Stimulated activated CD8-positive, alpha-beta memory T cell treated with anti-CD3 and anti-CD28 coated beads, Interleukin-2, amount 100 ng/mL, for 1 hour (primary cell): ENCODE data around the gene SLC35F3.
A peak's percentile ranks its signal among the peaks of the same experiment; 100 is the strongest.

Source experiments
- DNase-seq, 2 donors: peaks; one replicate each; pipeline ENCODE4 v3.0.0-alpha.2; 2020; ENCODE audit warnings: low read depth in 2 of 2

The SLC35F3 gene

DNA sequence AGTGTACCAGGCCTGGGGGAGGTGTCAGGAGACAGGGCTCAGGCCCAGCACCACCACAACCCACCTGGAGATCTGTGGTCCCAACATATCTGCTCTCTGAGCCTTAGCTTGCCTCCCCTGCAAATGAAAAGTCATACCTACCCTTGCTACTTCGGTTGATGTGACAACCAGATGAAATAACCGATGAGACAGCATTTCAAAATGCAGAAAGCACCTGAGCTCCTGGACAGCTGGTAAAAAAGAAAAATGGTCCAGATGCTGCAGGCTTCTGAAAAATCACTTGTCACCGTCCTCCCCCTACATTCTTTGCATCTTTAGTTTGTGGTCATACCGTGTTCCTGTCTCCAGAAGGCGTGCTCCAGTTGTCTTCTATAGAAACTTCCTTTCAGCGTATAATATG lies 416.8 kb downstream of the SLC35F3 start:
- no peak for DNase-seq

DNA sequence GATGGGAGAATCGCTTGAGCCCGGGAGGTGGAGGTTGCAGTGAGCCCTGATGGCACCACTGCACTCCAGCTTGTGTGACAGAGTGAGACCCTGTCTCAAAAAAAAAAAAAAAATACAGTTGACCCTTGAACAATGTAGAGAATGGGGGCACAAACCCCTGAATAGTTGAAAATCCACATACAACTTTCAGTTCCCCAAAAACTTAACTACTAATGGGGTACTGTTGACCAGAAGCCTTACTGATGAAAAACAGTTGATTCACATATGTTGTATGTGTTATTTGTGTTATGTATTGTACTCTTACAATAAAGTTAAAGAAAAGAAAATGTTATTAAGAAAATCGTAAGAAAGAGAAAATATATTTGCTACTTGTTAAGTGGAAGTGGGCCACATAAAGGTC lies 417.6 kb downstream of the SLC35F3 start:
- no peak for DNase-seq

DNA sequence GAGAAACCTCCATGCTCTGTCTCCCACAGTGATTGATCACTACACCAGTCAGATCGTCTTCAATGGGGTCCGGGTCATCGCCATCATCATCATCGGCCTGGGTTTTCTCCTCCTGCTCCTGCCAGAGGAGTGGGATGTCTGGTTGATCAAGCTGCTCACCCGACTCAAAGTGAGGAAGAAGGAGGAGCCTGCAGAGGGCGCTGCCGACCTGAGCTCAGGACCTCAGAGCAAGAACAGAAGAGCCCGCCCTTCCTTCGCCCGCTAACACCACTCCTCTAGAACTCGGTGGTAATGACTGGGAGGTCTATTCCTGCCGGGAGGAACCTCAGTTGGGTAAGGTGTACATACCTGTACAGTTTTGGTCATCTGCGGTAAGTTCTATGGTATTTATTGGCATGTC lies 418.5 kb downstream of the SLC35F3 start:
- DNase-seq: no peak

DNA sequence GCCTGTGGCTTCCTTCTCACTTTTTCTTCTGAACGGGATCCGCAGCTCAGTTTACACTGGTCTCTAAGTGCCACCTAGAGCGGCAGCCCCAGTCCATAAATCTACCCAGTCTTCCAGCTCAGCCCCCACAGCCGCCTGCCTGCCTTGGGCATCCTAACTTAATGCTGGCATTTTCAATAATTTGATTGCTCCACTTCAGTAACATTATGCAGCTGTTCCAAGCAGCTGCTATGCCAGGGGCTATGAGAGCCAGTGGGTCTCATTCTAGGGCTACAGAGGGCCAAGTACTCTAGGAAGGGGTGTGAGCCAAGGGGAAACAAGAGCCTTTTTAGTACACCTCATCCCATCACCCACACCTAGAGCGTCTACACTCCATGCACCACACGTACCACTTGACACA lies 420.3 kb downstream of the SLC35F3 start:
- DNase-seq: no peak

DNA sequence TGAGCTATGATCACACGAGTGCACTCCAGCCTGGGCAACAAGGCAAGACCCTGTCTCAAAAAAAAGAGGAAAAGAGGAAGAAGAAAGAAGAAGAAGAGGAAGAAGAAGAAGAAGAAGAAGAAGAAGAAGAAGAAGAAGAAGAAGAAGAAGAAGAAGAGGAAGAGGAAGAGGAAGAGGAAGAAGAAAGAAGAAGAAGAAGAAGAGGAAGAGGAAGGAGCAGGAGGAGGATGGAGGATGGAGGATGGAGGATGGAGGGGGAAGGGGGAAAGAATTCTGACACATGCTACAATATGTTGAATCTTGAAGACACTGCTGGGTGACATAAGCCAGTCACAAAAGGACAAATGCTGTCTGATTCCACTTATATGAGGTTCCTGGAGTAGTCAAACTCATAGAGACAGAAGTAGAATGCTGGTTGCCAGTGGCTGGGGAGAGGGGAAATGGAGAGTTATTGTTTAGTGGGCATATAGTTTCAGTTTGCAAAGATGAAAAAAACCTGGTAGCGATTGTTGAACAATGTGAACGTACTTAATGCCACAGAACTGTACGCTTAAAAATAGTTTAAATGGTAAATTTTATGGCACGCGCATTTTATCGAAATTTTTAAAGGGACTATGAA lies 421.5 kb downstream of the SLC35F3 start:
- no peak for DNase-seq

DNA sequence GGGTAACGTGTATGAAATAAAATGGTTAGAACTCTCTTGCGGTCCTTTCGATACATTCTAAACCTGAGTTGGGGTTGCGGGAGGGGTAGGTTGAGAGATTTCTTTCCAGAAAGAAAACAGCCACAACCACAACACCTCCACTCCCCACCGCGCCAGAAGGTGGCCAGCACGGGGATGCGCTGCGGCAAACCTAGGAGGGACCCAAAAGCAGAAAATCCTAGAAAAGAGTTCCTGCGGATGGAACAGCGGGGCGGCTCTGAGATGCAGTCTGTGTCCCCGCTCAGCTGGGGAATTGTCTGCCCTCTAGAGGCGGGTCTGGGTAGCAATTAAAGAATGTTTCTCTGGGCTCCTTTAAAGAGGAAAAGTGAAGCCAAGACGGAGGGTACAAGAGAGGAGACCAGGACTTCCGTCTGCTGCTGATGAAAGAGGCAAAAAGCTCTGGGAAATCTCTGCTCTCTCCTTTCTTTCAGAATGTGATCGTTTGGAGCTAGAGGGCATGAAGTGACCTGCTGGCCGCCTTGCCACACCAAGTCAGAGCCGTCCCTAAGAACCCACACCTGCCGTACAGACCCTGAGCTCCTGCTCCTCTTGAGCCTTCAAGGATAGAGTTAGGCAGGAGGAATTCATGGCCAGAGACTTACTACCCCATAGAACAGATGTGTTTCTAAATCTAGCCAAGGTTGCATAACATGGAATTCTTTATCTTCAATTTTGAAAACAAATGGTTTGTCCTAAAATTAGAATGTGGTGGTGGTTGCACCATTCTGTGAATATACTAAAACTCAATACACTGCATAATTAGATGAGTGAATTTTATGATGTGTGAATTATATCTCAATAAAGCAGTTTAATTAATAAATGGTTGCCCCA lies 422.3 kb downstream of the SLC35F3 start:
- peak; percentile 27 to 47 for DNase-seq

DNA sequence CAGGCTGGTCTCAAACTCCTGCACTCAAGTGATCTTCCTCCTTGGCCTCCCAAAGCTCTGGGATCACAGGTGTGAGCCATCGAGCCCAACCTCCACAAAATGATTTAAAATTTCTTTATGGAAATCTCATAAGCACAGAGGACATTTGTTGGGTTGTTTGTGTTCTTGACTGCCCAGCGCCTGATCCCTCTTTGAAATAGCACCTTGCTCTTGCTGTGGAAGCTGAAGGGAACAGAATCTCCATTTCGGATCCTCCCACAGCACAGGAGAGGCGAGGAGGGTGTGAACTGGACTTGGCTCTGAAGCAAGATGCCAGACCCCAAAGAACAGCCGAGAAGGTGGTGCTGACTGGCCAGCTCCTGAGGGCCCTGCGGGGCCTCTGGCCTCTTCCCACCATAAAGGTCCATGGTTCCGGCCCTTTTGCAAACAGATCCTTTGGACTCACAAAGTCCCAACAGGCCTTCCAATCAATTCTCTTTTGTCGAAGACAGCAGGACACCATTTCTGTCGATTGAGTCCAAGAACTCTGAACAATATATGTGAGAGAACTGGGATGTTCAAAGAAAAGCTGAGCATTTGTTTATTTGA lies 423.2 kb downstream of the SLC35F3 start:
- DNase-seq: no peak

DNA sequence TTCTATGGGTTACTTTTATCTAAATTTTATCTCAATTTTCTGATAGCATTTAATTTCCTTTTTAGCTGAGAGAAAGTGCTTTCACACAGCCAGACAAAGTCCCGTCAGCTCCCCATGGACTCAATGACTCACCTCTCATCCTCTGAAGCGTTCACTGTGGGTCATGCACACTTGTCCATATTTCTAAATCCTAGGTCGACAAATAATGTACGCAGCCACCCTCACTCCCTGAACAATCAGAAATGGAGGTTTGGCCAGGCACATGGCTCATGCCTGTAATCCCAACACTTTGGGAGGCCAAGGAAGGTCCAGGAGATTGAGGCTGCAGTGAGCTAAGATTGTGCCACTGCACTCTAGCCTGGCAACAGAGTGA lies 426.4 kb downstream of the SLC35F3 start:
- DNase-seq: no peak

DNA sequence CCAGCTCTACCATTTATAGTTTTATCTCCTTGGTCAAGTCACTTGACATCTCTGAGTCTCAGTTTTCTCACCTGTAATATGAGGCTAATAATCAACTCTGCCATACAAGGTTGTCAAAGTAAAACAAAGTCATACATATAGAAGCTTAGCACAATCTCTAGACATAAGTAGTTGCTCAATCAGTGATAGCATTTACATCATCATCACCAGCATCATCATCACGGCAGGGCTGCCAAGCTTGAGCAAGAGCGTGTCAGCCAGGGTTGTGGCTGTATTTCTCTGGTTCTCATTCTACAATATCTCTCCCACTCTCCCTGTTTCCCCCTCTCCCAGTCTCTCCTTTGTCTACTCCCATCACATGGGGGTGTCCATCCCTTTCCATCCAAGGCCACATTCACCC lies 427.0 kb downstream of the SLC35F3 start:
- no peak for DNase-seq

DNA sequence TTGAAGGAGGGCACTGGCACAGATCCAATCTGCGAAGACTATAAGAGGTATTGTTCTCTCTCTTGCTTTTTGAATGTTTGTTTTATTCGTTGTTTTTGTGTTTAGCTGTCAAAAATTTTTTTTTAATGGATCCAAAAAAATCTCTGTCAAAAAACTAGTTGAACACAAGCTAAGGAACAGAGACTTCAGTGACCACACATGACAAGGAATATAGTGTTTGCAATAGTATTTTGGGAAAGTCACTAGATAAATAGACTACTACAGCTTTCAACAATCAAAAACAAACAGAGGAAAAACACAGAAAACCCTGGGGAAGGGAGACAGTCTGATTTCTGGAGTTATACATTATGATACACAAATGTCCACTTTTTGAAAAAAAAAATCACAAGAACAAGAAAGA lies 431.9 kb downstream of the SLC35F3 start:
- no peak for DNase-seq

DNA sequence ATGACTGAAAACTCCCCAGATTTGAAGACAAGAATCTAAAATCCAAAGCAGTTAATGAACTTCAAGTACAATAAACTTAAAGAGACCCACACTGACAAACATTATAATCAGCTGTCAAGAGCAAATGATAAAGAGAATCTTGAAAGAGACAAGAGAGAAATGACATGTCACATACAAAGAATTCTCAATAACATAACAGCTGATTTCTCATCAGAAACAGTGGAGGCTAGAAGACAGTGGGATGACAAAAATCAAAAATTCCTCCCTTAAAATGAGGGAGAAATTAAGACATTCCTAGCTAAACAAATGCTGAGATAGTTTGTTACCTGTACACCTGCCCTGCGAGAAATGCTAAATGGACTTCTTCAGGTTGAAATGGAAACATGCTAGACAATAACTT lies 432.8 kb downstream of the SLC35F3 start:
- DNase-seq: no peak

DNA sequence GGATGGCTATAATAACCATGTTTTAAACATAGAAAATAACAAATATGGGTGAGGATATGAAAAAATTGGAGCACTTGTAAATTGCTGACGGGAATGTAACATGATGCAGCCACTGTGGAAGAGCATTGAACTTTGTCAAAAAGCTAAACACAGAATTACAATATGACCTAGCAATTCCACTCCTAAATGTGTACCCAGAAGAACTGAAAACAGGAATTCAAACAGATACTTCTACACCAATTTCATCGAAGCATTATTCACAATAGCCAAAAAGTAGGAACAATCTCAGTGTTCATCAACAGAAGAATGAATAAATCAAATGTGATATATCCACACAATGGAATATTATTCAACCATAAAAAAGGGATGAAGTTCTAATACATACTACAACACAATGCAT lies 436.1 kb downstream of the SLC35F3 start:
- no peak for DNase-seq

DNA sequence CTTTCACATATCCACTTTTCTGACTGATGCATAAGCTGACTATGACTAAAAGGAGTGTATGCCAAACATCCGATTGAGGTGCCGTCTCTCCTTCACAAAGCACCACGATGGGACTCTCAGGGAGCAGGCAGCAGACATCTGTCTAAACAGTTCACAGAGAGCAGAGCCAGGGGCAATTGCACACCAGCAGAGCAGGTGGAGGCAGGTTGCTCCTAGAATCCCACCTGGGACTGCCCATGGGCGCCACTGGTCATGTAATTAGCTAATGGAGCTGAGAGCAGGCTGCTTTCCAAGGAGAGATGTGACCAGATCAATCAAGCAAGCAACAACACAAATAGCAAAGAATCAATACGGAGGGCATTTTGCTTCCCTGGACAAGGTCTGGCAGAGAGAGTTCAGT lies 438.3 kb downstream of the SLC35F3 start:
- DNase-seq: no peak

DNA sequence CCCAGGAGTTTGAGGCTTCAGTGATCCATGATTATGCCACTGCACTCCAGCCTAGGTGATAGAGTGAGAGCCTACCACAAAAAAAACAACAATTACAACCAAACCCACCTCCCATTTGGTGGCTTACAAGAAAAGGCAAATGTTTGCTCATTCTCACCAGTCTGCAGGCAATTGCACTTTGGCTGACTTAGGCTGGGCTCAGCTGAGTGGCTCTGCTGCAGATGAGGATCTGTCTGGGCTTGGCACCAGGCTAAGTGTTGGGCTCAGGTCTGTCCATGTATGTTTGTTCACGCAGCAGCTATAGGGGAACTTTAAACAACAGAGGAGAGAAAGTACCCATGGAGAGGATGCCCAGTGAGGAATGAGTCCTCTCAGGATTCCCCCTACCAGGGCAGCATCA lies 440.8 kb downstream of the SLC35F3 start:
- DNase-seq: no peak

DNA sequence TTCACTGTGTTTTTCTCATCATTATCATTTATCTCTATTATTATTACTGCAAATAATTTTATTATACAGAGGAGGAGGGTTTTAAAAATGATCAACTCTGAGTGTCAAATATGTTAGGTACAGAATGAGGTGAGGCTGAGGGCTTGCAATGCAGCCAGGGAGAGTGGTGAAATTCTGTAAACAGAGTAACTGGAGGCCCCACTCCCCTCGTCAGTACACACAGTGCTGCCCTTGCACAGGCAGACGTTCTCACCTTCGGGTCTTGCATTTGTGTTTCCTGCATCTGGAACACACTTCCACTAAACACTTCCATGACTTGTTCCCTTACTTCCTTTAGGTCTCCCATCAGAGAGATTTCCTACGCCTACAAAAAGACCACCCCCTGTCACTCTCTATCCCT lies 444.5 kb downstream of the SLC35F3 start:
- DNase-seq: no peak

DNA sequence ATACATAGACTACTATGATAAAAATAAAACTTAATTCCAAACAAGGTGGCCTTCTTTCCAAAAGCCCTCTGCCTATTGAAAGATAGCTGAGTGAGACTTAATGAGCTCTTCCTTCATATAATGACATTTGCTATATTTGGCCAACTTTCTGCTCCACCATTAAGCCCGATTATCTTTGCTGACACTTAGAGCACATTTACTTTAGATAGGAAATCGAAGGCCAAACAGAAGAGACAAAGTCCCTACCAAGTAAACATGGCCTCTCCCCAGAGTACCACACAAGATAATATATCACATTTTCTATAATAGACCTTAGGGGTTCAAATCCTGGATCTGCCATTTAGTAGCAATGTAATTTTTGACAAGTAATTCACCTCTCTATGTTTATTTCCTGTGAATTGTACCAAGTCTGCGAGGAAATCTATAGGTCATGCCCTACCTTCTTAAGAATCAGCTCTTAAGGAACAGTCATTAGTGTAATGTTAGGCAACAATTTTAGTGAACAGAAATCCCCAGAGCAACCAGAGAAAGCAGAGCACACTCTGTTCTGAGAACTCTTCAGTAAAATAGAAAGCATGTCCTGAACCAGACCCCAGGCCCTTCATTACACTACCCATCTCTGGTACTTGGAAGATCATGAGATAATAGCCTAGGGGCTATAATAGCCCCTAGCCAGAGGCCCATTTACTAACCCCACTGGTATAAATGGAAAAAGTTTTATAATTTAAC lies 451.5 kb downstream of the SLC35F3 start:
- DNase-seq: no peak

DNA sequence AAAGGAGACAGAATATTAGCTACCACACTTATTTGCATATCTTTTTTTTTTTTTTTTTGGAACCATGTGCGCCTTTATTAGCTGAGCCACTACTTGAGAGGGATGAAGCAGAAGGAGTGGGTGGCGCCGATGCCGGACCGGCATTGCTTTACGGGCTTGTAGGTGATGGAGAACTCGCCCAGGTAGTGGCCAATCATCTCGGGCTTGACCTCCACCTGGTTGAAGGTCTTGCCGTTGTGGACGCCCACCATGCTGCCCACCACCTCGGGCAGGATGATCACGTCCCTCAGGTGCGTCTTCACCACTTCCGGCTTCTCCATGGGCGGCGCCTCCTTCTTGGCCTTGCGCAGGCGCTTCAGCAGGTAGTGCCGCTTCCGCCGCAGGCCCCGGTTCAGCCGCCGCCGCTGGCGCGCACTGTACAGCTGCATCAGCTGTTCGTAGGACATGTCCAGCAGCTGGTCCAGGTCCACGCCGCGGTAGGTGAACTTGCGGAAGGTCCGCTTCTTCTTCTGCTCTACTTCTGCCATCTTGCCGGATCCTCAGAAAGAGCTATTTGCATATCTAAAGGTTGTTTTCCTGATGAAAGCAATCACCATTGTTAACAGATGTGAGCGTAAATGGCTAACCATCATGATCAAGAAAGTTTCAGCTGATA lies 452.3 kb downstream of the SLC35F3 start:
- peak; percentile 8 to 15 for DNase-seq

DNA sequence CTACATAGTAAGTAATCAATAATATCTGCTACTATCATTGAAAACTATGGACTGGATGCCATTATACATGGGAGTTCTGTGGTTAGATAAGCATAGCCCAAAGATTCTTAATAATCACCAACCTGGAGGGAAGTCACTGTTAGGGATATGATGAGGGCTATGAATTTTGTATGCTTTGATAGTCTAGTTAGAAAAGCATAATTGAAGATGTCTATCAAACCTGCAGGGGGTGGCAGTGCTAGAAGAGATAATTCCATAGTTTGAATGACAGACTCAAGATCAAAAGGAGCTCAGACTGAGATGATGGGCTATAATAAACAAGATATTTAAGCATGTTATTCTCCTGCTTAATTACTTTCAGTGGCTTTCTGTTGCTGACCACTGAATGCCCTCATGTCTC lies 453.4 kb downstream of the SLC35F3 start:
- no peak for DNase-seq

DNA sequence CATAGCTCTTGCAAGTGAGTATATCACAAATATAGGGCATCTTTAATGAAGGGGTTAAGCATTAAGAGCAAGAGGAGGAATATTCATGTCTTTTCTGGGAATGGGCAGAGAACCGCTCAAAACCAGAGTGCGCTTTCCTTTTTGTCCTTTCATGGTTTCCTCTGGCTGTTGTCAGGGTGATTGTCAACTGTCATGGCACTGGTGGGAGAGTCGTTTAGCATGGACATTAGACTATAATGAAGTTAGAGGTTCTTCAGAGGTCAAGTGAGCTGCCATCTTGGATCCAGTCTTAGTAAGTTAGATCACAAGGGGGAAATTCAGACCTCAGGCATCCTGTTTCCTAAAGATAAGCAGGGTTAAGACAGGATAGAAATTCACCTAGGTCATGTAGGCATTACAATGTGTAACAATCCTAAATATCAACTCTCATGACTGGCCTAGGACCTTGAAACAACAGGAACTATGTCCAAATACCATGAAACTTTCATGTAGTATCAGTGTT lies 456.7 kb downstream of the SLC35F3 start:
- DNase-seq: no peak

DNA sequence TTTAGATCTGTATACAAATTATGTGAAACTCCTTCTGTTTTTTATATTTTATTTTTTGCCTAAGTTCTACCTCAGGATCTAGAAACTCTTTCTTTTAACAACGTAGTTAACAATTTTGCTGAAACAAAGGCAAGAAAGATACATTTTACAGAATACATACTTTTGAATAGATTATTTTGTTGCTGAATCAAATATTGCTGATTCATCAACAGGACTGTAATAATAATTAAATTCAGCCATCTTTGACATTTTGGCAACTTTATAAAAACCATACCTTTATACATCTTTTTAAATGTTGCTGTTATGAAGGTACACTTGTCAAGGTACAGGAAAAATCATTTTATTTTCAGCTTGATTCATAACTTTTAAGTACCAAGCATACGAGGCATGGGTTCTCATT lies 458.1 kb downstream of the SLC35F3 start:
- DNase-seq: no peak

DNA sequence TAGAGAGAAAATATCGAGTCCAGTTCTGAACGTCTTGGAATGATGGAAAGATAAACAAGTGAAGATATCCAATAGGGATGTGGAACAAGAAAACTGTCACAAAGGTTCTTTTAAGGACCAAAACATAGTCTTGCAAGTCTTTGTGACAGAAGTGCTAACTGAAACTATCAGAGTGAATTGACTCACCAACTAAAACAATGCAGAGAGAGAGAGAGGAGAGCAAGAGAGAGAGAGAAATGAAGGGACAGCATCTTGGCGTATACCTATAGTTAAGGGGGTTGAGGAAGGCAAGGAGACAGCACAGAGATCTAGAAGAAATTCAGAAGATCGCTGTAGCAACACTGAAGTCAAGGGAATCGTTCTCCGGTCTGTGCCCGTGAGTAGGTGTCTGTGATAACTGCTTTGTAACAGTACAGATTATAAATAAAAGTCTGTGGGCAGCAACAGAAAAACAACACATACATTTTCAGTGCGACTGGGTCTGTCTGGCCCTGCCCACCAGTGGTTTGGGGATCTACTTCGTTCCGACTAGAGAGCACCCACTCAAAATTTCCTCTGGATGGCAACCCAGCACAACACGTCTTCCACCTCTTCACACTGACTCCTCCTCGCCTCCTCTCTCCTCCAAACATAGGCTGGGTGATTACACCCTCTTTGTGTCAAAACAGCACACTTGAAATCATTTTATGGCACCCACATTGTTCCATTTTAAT lies 464.0 kb downstream of the SLC35F3 start:
- DNase-seq: no peak
